GM12875 (cell line): ENCODE measurements around the gene TMPRSS11F.

Experiments used
- H3K4me3 ChIP-seq: one replicate; pipeline ENCODE4 v1.5.1; 2011; ENCODE audit warnings: low read depth, low read length, control low read depth
- TF ChIP-seq, protein P1 (sequence below): IDR thresholded peaks from 2 replicates; pipeline ENCODE4 v1.5.1; 2011; ENCODE audit warnings: low read depth, mild to moderate bottlenecking, control low read depth, inconsistent platforms, low read length, moderate library complexity, borderline replicate concordance; ENCODE audit not compliant: insufficient read depth

TMPRSS11F gene

DNA sequence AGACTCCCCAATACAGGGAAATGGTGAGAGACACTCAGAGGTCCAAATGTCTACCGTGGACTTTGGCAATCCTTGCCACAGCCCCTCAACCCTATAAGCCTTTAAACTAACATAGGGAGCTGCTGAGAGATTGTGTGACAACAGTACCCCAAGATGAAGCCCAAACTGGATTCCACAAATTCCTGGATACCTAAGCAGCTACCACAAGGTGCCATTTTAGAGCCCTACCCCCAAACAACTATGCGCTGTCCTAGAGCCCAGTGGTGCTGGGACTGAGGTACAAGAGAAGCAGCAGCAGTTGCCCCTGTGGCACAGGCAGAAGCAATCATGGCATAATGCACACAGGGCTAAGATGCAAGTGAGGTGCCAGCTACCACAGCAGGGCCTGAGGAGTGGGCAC lies 2.7 kb upstream of the TMPRSS11F start:
- TF ChIP-seq, protein P1, sequence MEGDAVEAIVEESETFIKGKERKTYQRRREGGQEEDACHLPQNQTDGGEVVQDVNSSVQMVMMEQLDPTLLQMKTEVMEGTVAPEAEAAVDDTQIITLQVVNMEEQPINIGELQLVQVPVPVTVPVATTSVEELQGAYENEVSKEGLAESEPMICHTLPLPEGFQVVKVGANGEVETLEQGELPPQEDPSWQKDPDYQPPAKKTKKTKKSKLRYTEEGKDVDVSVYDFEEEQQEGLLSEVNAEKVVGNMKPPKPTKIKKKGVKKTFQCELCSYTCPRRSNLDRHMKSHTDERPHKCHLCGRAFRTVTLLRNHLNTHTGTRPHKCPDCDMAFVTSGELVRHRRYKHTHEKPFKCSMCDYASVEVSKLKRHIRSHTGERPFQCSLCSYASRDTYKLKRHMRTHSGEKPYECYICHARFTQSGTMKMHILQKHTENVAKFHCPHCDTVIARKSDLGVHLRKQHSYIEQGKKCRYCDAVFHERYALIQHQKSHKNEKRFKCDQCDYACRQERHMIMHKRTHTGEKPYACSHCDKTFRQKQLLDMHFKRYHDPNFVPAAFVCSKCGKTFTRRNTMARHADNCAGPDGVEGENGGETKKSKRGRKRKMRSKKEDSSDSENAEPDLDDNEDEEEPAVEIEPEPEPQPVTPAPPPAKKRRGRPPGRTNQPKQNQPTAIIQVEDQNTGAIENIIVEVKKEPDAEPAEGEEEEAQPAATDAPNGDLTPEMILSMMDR: no peak
- H3K4me3 ChIP-seq: no peak overlapping the region

DNA sequence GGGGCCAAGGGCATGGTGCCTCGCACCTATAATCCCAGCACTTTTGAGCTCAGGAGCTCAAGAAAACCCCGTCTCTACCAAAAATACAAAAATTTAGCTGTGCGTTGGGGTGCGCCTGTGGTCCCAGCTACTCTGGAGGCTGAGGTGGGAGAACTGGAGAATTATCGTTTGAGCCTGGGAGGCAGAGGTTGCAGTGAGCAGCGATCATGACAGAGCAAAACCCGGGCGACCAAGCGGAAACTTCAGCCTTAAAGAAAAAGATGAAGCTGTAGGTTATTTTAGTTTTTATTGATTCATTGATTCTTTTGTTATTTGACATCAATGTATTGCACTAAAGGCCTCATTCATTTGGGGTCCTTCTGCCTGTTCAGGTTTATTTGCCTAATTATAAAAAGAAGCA lies 5.4 kb downstream of the TMPRSS11F start:
- H3K4me3 ChIP-seq: no peak overlapping the region
- TF ChIP-seq, protein P1: no peak

DNA sequence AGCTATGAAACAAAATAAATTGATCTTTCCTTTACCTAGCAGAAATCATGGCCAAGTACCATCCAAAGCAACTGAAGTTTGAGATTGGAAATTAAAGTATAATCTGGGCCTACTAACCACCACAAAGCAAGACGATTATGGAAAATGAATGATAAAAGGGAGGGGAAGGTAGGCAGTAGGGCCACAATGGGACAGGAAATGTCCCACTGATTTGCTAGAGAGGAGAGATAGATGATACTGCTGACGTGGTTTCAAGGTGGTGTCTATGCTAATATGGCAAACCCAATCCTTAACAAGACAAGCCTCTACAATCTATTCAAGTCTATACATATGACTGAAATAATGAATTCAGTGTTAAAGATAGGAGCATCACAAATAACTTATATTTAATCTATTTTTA lies 6.1 kb downstream of the TMPRSS11F start:
- TF ChIP-seq, protein P1: no peak

DNA sequence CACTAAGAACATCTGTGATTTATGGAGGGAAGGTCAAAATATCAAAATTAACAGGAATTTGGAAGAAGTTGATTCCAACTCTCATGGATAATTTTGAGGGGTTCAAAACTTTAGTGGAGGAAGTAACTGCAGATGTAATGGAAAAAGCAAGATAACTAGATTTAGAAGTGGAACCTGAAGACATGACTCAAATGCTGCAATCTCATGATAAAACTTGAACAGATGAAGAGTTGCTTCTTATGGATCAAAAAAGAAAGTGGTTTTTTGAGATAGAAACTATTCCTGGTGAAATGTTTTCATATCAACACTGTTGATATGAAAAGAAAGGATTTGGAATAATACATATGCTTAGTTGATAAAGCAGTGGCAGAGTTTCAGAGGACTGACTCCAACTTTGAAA lies 9.7 kb downstream of the TMPRSS11F start:
- TF ChIP-seq, protein P1: no peak
- H3K4me3 ChIP-seq: no peak overlapping the region

More for the DNA sequence above, 6.1 kb downstream of the TMPRSS11F start:
- no peak overlapping the region for H3K4me3 ChIP-seq

DNA sequence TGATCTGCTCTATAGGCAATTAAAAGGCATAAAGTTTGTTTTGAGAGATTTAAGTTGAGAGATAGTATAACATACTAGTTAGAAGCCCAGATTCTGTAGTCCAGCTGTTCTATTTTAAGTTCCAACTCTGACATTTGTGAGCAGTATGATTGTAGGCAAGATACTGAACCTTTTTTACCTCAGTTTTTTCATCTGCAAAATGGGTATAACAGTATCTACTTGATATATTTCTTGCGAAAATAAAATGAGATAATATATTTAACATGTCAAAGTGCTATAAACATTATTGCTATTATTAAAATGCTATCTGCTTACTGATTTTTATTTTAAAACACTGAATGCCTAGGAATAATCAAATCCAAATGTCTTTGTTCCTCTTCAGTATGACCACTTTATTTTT lies 19.2 kb downstream of the TMPRSS11F start:
- no peak overlapping the region for H3K4me3 ChIP-seq
- TF ChIP-seq, protein P1: no peak

DNA sequence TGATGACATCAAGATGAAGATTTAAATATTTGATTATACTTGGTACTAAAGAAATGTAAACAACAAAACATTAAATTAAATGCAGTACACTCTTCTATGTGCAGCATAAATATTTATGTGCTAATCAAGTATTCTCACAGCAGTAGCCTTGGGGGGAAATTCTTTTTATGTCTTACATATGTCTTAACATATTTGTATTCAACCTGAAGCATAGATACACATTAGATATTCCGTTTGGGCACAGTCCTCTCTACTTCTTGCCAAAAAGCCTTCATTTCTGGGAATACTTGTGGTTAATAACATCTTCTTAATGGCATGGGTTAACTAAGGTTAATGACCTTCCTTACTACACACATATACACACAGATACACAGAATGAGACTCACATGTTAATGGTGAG lies 19.8 kb downstream of the TMPRSS11F start:
- TF ChIP-seq, protein P1: no peak
- no peak overlapping the region for H3K4me3 ChIP-seq

DNA sequence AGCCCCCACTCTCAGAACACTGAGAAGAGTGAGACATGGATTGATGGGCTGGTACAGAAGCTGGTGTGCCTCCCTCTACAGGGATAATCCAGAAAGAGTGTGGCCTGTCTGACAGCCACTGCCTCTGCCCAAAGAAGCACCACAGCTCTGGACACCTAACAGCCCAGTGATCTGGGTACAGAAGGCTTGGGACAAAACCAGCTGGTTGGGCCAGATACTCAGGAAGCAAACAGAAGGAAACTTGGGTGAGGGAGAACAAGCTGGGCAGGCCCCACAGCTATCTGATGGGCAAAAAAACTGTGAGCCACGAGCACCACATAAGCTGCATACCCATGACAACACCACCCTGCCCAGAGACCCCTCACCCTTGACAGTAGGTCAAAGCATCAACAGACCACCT lies 46.9 kb downstream of the TMPRSS11F start:
- TF ChIP-seq, protein P1: no peak
- no peak overlapping the region for H3K4me3 ChIP-seq
